BE2C (cell line): ENCODE results near the gene ARGLU1.
A peak's percentile ranks its signal among the peaks of the same experiment; 100 is the strongest.

ENCODE experiments used
- DNase-seq: peaks from one replicate; pipeline ENCODE4 v3.0.0-alpha.2; 2020
- H3K27me3 ChIP-seq: fragments of 250-450 bp; sonication (Bioruptor Pico); 2 replicates; pipeline ENCODE4 v1.5.1; 2020; ENCODE audit warnings: mild to moderate bottlenecking
- H3K36me3 ChIP-seq: fragments of 250-450 bp; sonication (Bioruptor Pico); 2 replicates; pipeline ENCODE4 v1.5.1; 2020; ENCODE audit warnings: mild to moderate bottlenecking
- H3K4me1 ChIP-seq: fragments of 250-450 bp; sonication (Bioruptor Pico); 2 replicates; pipeline ENCODE4 v1.5.1; 2020
- H3K4me3 ChIP-seq: 2 replicates; pipeline ENCODE4 v1.5.1; 2011; ENCODE audit warnings: low read depth, low read length
- H3K9me3 ChIP-seq: fragments of 250-450 bp; sonication (Bioruptor Pico); 2 replicates; pipeline ENCODE4 v1.5.1; 2020
- TF ChIP-seq, protein P1 (sequence below): IDR thresholded peaks from 2 replicates; pipeline ENCODE4 v1.5.1; 2012; ENCODE audit warnings: mild to moderate bottlenecking, low read depth, low read length

The ARGLU1 gene

DNA sequence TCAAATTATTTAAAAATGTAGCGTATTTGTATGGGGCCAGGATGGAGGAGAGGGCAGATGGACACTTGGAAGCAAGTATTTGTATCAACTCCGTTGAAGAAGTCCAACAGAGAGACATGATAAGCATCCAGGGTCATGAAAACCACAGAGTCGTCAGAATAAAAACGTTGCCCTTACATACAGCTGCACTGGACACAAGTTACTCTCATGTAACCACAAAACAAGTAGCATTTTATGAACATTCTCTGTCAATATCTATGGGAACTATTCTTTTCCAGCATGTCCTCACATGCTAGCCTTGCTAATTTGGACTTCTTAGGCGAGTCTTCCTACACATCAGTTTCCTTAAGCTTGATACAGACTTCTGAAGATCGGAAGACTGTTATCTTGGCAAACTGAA lies 67.5 kb downstream of the ARGLU1 start:
- TF ChIP-seq, protein P1, sequence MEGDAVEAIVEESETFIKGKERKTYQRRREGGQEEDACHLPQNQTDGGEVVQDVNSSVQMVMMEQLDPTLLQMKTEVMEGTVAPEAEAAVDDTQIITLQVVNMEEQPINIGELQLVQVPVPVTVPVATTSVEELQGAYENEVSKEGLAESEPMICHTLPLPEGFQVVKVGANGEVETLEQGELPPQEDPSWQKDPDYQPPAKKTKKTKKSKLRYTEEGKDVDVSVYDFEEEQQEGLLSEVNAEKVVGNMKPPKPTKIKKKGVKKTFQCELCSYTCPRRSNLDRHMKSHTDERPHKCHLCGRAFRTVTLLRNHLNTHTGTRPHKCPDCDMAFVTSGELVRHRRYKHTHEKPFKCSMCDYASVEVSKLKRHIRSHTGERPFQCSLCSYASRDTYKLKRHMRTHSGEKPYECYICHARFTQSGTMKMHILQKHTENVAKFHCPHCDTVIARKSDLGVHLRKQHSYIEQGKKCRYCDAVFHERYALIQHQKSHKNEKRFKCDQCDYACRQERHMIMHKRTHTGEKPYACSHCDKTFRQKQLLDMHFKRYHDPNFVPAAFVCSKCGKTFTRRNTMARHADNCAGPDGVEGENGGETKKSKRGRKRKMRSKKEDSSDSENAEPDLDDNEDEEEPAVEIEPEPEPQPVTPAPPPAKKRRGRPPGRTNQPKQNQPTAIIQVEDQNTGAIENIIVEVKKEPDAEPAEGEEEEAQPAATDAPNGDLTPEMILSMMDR, result no peak
- DNase-seq, result no peak
- Histone ChIP-seq H3K4me1 (peaks cover 56% of the 10 kb centered on the region), H3K36me3 (peaks cover 23% of the 10 kb centered on the region), H3K4me3 (peak overlapping the region; percentile 15), H3K27me3 (no peaks in the 10 kb centered on the region), H3K9me3 (no peaks in the 10 kb centered on the region)

DNA sequence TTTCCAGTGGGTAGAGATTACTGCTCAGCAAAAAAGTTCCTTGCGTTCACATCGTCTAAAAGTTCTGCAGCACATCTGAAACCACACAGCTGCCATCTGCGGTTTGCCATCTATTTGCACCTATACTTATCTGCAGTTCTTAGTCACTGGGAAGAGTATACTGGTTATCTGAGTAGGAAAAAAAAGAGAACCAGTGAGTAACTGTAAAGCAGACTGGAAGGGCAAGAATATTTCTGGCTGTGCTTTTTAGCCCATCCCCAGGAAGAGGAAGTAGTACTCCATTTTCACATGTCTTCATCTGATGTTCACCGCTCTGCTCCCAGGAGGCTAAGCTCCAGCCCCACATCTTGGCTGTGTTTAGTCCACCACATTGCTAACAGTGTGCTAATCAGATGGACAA lies 68.0 kb downstream of the ARGLU1 start:
- TF ChIP-seq, protein P1, result no peak
- H3K4me1 ChIP-seq, result peaks cover 56% of the 10 kb centered on the region
- no peaks in the 10 kb centered on the region for H3K27me3 ChIP-seq
- H3K4me3 ChIP-seq, result peak overlapping the region; percentile 15
- no peak for DNase-seq
- H3K9me3 ChIP-seq, result no peaks in the 10 kb centered on the region
- H3K36me3 ChIP-seq, result peaks cover 26% of the 10 kb centered on the region

DNA sequence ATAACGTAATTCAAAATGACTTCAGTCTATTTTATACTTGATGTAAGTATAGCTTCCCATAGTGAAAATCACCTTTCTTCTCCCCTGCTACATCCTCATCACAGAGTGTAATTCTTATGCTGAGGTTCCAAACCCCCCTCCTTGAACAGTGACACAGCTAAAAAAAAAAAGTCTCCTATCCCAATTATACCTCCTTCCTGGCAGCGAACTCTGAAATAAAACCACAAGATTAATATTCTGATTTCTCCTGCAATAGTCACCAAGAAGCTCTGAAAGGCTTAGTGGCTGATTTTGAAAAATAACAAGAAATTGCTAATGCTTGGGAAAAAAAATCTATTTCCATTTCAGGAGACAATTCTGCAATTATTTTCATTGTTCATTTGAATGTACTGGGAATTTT lies 68.8 kb downstream of the ARGLU1 start:
- Histone ChIP-seq H3K4me3 (no peak overlapping the region), H3K4me1 (peaks cover 48% of the 10 kb centered on the region)
- TF ChIP-seq, protein P1, result no peak

DNA sequence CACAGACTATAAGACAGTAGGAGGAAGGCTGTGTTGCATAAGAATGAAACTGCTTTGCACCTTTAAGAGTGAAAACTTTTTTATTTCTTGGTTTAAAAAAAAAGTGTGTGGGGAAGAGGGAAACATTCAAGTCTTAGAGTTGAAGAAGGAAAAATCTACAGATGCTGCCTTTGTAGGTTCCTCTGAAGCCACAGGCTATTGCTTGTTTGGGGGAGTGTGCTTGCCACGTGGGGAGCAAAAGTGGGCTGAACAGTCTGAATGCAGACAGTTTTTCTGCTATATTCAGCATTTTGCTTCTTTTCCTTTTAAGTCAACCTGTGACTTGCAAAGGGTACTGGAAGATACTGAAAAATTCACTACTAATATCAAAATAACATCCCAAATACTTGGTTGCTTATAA lies 69.4 kb downstream of the ARGLU1 start:
- peaks cover 39% of the 10 kb centered on the region for H3K36me3 ChIP-seq
- TF ChIP-seq, protein P1, result no peak
- H3K9me3 ChIP-seq, result no peaks in the 10 kb centered on the region
- DNase-seq, result no peak
- no peak overlapping the region for H3K4me3 ChIP-seq
- no peaks in the 10 kb centered on the region for H3K27me3 ChIP-seq
- H3K4me1 ChIP-seq, result peaks cover 46% of the 10 kb centered on the region

More for the DNA sequence above, 68.8 kb downstream of the ARGLU1 start:
- Histone ChIP-seq H3K27me3 (no peaks in the 10 kb centered on the region), H3K9me3 (no peaks in the 10 kb centered on the region), H3K36me3 (peaks cover 34% of the 10 kb centered on the region)
- DNase-seq, result no peak

DNA sequence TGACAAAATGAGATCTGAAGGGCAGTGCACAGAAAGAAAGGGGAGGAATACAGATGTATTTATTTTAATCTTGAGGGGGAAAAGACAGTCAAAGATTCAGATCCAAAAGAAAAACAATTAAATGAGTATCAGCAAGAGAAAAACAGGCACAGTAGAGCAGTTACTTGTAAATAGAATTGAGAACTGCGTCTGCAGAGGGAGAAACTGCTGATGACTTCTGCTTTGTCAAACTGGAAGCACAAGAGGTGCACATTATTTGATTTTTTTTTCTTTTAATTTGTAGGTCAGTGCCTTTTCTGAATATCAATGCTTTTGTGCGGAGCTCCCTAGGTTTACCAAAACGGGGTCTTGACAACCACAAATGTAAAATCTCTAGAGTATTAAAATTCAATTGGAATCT lies 69.8 kb downstream of the ARGLU1 start:
- no peak for DNase-seq
- H3K4me3 ChIP-seq, result no peak overlapping the region
- H3K36me3 ChIP-seq, result peaks cover 43% of the 10 kb centered on the region
- TF ChIP-seq, protein P1, result no peak
- H3K9me3 ChIP-seq, result no peaks in the 10 kb centered on the region
- peaks cover 46% of the 10 kb centered on the region for H3K4me1 ChIP-seq
- H3K27me3 ChIP-seq, result no peaks in the 10 kb centered on the region

DNA sequence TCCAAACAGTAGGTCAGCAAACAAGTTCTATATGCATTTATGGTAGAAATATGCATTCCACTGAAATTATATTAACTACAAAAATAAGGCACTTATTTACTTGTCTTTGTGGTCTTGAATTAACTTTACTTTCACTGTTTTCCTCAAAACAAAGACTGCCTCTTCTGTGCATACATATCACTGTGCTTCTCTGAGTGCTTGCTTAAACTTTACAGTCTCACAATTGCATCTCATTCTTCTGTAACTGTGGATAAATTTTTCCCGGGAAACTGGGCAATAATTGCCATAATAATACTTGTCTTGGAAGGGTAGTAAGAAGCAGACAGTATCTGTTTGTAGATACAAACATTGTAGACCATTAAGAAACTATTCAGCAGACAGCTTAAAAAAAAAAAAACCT lies 70.9 kb downstream of the ARGLU1 start:
- H3K4me3 ChIP-seq, result no peak overlapping the region
- no peaks in the 10 kb centered on the region for H3K27me3 ChIP-seq
- H3K4me1 ChIP-seq, result peaks cover 40% of the 10 kb centered on the region
- H3K9me3 ChIP-seq, result no peaks in the 10 kb centered on the region
- DNase-seq, result no peak
- TF ChIP-seq, protein P1, result no peak
- peaks cover 46% of the 10 kb centered on the region for H3K36me3 ChIP-seq
